A673 (cell line): Measurements from ENCODE around the gene ADAMTS6. TPM values are rescaled to one million over a fixed set of nuclear protein-coding genes. Genes with fewer than 3 reads are reported as not detected.

Experiments used
- BruUV-seq: library from RNA; stranded (reverse); fragments of 400-500 nt; replicated peaks from 2 replicates; lab custom pipeline; 2021; lab: Mats Ljungman, UMichigan
- CTCF ChIA-PET: fragments of 300-600 bp; sonication (Branson Sonifier 250); formaldehyde crosslinking; loops from one replicate; lab custom pipeline; 2022; ENCODE audit warnings: antibody characterized with exemption; lab: Charles Lee
- POLR2A ChIA-PET: fragments of 300-600 bp; sonication (Branson Sonifier 250); formaldehyde crosslinking; loops from one replicate; lab custom pipeline; 2022; ENCODE audit warnings: antibody characterized with exemption; ENCODE audit not compliant: low non-redundant PET; lab: Charles Lee
- DNase-seq: peaks from one replicate; pipeline ENCODE4 v3.0.0-alpha.2; 2015; ENCODE audit warnings: low spot score
- H3K27ac ChIP-seq: fragments of 200-600 bp; sonication (generic); 2 replicates; pipeline ENCODE4 v1.5.1; 2016; ENCODE audit warnings: mixed run types, low read depth, mild to moderate bottlenecking, mixed read lengths, antibody characterized with exemption, low read length; ENCODE audit not compliant: poor library complexity, severe bottlenecking
- H3K27me3 ChIP-seq: fragments of 200-600 bp; sonication (generic); replicated peaks from 2 replicates; pipeline ENCODE4 v1.6.1; 2017; ENCODE audit warnings: mixed run types, low read depth, mild to moderate bottlenecking, mixed read lengths, antibody characterized with exemption, low read length; ENCODE audit not compliant: insufficient read depth, poor library complexity
- H3K36me3 ChIP-seq: fragments of 200-600 bp; sonication (generic); 2 replicates; pipeline ENCODE4 v1.6.1; 2016; ENCODE audit warnings: mixed run types, mild to moderate bottlenecking, mixed read lengths, antibody characterized with exemption, low read length; ENCODE audit not compliant: insufficient read depth, poor library complexity, severe bottlenecking
- H3K4me1 ChIP-seq: fragments of 200-600 bp; sonication (generic); 2 replicates; pipeline ENCODE4 v1.6.1; 2017; ENCODE audit warnings: mixed run types, mild to moderate bottlenecking, mixed read lengths, antibody characterized with exemption, low read length; ENCODE audit not compliant: insufficient read depth, poor library complexity, severe bottlenecking
- H3K4me3 ChIP-seq: fragments of 200-600 bp; sonication (generic); 2 replicates; pipeline ENCODE4 v1.5.1; 2016; ENCODE audit warnings: low read depth, mixed run types, mild to moderate bottlenecking, mixed read lengths, low read length; ENCODE audit not compliant: poor library complexity, severe bottlenecking
- H3K9me3 ChIP-seq: fragments of 200-600 bp; sonication (generic); 2 replicates; pipeline ENCODE4 v1.6.1; 2016; ENCODE audit warnings: mixed run types, low read depth, mild to moderate bottlenecking, mixed read lengths, antibody characterized with exemption, low read length; ENCODE audit not compliant: poor library complexity, severe bottlenecking
- CTCF ChIP-seq: fragments of 300-800, 200-600 bp; sonication (generic); conservative IDR thresholded peaks from 2 replicates; pipeline ENCODE4 v1.5.1; 2017; ENCODE audit warnings: low read depth, mild to moderate bottlenecking, antibody characterized with exemption, low read length, moderate library complexity, mixed read lengths
- EZH2 ChIP-seq: fragments of 200-600 bp; sonication (generic); IDR thresholded peaks from 2 replicates; pipeline ENCODE4 v1.6.1; 2017; ENCODE audit warnings: borderline replicate concordance, low read depth, mild to moderate bottlenecking, mixed read lengths, antibody characterized with exemption, low read length; ENCODE audit not compliant: poor library complexity, severe bottlenecking
- intact Hi-C: fragments of 100-400 bp; cut with micrococcal nuclease; formaldehyde crosslinking; loops from one replicate; pipeline ENCODE4 v1.10.0; 2022; ENCODE audit not compliant: unreplicated experiment
- total RNA-seq: library from RNA; stranded (reverse); gene quantifications from 2 replicates; pipeline ENCODE4 v1.2.3, GENCODE V29; 2021

The ADAMTS6 gene
- total RNA-seq, 1 experiment from 2014 or later = 2.6 TPM

- Histone ChIP-seq H3K9me3 (no peaks in the 10 kb centered on the region), H3K4me1 (no peaks in the 10 kb centered on the region)
- CTCF ChIA-PET = no interaction called here
These were observed 30.3 kb downstream of the ADAMTS6 start for GRCh38 chr5:65451436-65451835.

GRCh38 chr5:65446682-65447081 lies 35.0 kb downstream of the ADAMTS6 start:
- H3K4me3 ChIP-seq = no peak overlapping the region
- no peaks in the 10 kb centered on the region for H3K4me1 ChIP-seq
- intact Hi-C loops = no loop called here
- ChIA-PET POLR2A (no interaction called here), CTCF (no interaction called here)
- H3K9me3 ChIP-seq = no peaks in the 10 kb centered on the region
- TF ChIP-seq EZH2 (no peak), CTCF (no peak)
- no peak overlapping the region for H3K27ac ChIP-seq
- BruUV-seq = no TSS peak
- no peak for DNase-seq
- no peaks in the 10 kb centered on the region for H3K36me3 ChIP-seq
- no peaks in the 10 kb centered on the region for H3K27me3 ChIP-seq

More at GRCh38 chr5:65451436-65451835, 30.3 kb downstream of the ADAMTS6 start:
- Histone ChIP-seq H3K36me3 (no peaks in the 10 kb centered on the region), H3K27ac (no peak overlapping the region), H3K27me3 (no peaks in the 10 kb centered on the region), H3K4me3 (no peak overlapping the region)
- DNase-seq = no peak
- TF ChIP-seq EZH2 (no peak), CTCF (no peak)
- intact Hi-C loops = no loop called here
- POLR2A ChIA-PET = no interaction called here
- BruUV-seq = no TSS peak

GRCh38 chr5:65441800-65442199 lies 39.9 kb downstream of the ADAMTS6 start:
- no peaks in the 10 kb centered on the region for H3K9me3 ChIP-seq
- no peak for DNase-seq
- ChIA-PET CTCF (no interaction called here), POLR2A (no interaction called here)
- H3K4me1 ChIP-seq = no peaks in the 10 kb centered on the region
- TF ChIP-seq CTCF = no peak
- no peak overlapping the region for H3K27ac ChIP-seq
- H3K27me3 ChIP-seq = no peaks in the 10 kb centered on the region
- H3K36me3 ChIP-seq = no peaks in the 10 kb centered on the region
- no peak overlapping the region for H3K4me3 ChIP-seq
- intact Hi-C loops = no loop called here
- BruUV-seq = no TSS peak
